ENCODE data around the gene LMNA. TPM values are rescaled to one million over a fixed set of nuclear protein-coding genes. Genes with fewer than 3 reads are reported as not detected.

Gene LMNA
- total RNA-seq, 1 experiment from 2014 or later = 314 TPM

DNA sequence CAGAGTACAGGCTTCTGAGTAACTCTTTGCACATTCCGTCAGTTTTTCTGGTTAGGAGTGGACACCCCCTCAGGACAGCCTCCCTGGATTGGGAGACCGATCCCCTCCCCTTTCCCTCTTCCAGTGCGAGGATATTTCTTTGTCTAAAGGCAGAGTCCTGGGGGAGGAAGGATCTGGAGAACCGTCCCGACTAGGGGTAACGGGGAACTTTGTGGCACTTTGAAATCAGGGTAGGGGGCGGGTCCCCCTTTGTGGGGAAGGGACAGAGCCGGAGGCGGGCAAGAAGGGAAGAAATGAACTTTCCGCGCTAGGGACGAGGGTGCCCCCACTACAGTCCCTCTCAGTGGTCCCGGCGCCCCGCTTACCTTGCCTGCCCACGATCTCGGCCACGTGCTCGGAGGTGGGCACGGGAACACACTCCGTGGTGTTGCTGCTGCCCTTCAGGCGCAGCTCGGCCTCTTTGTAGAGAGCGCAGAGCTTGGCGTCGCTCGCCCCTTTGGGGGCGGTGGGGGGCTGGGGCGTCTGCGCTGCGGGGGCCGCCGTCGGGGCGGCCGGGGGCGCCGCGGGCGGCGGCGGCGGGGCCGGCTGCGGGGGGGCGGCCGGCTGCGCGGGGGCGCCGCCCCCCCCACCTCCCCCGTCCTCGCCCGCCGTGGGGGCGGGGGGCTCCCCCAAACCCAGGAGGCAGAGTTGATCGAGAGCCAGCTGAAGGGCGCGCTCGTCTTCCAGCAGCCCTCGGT, 33.2 kb upstream of the LMNA start:
- in situ Hi-C loops (cut with HindIII; ENCODE audit: low sequenced_read_pairs) = no loop called here

DNA sequence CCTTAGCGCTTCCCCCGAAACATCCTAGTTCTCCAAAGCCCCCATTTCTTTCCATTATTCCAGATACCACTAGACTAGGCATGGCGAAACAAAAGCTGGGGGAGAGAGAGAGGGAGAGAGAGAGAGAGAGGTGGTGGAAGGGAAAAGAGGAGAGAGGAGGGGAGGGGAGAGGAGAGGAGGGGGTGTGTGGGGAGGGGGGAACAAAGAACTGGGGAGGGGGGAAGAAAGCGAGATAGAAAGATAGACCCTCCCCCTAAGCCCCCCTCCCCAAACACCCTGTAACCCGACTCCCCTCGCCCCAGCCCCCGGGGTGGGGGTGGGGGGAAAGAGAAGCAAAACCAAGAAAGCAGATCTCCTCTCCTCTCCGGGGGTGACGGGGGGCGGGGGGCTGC, 32.6 kb upstream of the LMNA start:
- no peak for DNase-seq (ENCODE audit: low spot score)
- in situ Hi-C loops (cut with HindIII; ENCODE audit: low sequenced_read_pairs) = no loop called here

More for the DNA sequence above, 33.2 kb upstream of the LMNA start:
- no peak for DNase-seq (ENCODE audit: low spot score)

- peak; percentile 82 for DNase-seq (ENCODE audit: low spot score)
- in situ Hi-C loops (cut with HindIII; ENCODE audit: low sequenced_read_pairs) = no loop called here
These were observed 32.0 kb upstream of the LMNA start, which contains the start of gene MEX3A for GRCh38 chr1:156082309-156083091. Gene MEX3A (minus strand): TSS chr1:156082465. CDS start chr1:156081998, 467 bp downstream.

GRCh38 chr1:156083800-156084790, 30.4 kb upstream of the LMNA start:
- no peak for DNase-seq (ENCODE audit: low spot score)
- in situ Hi-C loops (cut with HindIII; ENCODE audit: low sequenced_read_pairs) = no loop called here

- in situ Hi-C loops (cut with HindIII; ENCODE audit: low sequenced_read_pairs) = no loop called here
- no peak for DNase-seq (ENCODE audit: low spot score)
These were observed 28.3 kb upstream of the LMNA start for GRCh38 chr1:156086256-156086662.

- no peak for DNase-seq (ENCODE audit: low spot score)
- in situ Hi-C loops (cut with HindIII; ENCODE audit: low sequenced_read_pairs) = no loop called here
These were observed 24.8 kb upstream of the LMNA start for GRCh38 chr1:156089704-156090103.

DNA sequence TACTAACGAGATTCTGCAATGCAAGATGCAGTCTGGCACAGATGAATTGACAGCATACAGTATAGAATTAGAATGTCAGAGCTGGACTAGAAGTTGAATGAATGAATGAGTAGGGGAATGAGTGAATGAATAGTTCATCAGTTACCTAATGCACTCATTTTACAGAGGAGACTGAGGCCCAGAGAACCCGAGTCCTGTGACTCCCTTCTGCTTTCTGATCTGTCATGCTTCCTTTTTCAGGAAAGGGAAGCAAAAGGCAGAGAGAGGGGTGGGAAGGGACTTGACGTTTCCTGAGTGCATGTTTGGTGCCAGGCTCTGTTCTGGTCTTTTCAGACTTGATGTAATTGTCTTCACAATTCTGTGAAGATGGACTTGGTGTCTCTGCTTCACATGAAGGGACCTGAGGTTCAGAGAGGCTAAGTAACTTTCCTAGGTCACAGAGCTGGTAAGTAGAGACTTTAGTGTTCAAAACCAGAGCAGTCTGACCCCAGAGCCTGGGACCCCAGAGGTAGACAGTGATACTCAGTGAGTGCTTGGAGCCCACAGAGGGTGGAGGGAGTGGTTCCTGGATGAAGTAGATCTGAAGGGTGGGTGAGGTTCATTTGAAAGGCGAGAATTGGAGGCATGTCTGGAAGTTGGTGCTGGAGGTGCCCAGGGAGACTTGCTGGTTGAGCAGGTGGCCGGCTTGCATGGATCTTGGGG, 24.2 kb upstream of the LMNA start:
- in situ Hi-C loops (cut with HindIII; ENCODE audit: low sequenced_read_pairs) = no loop called here
- no peak for DNase-seq (ENCODE audit: low spot score)

- in situ Hi-C loops (cut with HindIII; ENCODE audit: low sequenced_read_pairs) = no loop called here
- DNase-seq (ENCODE audit: low spot score) = peak; percentile 93
These were observed 23.7 kb upstream of the LMNA start for GRCh38 chr1:156090840-156091188.

DNA sequence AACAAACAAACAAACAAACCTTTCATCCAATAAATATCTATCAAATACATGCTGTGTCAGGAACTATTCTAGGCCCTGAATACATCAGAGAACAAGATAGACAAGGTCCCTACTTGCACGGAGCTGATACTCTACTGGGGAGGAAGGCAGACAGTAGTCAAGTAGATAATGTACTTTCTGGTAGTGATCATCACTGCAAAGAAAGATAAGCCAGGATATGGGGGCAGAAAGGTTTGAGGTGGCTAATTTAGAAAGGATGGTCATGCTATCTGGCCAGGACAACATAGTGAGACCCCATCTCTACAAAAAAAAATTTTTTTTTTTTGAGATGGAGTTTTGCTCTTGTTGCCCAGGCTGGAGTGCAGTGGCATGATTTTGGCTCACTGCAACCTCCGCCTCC, 22.9 kb upstream of the LMNA start:
- DNase-seq (ENCODE audit: low spot score) = no peak
- in situ Hi-C loops (cut with HindIII; ENCODE audit: low sequenced_read_pairs) = no loop called here

GRCh38 chr1:156095906-156096508, 18.5 kb upstream of the LMNA start:
- no peak for DNase-seq (ENCODE audit: low spot score)
- in situ Hi-C loops (cut with HindIII; ENCODE audit: low sequenced_read_pairs) = no loop called here

- peak; percentile 70 for DNase-seq (ENCODE audit: low spot score)
- in situ Hi-C loops (cut with HindIII; ENCODE audit: low sequenced_read_pairs) = no loop called here
These were observed 17.7 kb upstream of the LMNA start for GRCh38 chr1:156096640-156097391.

DNA sequence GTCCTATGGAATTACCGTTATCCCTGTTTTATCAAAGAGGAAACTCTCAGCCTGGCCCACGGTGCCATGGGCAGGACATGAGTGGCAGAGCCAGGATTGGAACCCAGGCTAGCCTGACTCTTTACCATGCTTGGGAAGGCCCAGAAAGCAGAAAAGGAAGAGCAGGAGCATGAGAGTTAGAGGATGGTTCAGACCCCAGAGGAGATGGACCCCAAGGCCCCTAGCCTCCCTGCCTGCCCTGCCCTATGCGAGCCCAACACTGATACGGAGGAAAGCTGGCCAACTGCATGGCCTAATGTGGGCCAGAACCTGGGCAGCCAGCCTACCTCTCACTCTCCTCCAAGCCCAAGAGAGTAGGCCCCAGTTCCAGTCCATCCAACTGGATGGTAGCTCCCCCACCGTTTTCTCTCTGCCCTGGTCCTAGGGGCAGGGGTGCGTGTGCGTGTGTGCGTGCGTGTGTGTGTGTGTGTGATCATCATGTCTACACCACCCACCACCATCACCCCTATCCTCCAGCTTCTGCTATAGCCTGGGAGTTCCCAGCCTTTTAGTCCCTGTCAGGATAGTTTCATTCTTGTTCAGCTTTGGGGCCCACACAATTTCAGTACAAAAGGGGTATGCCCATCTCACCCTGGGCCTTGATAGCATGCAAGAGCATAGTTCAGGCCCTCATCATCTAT, 16.9 kb upstream of the LMNA start:
- DNase-seq (ENCODE audit: low spot score) = no peak
- in situ Hi-C loops (cut with HindIII; ENCODE audit: low sequenced_read_pairs) = no loop called here

DNA sequence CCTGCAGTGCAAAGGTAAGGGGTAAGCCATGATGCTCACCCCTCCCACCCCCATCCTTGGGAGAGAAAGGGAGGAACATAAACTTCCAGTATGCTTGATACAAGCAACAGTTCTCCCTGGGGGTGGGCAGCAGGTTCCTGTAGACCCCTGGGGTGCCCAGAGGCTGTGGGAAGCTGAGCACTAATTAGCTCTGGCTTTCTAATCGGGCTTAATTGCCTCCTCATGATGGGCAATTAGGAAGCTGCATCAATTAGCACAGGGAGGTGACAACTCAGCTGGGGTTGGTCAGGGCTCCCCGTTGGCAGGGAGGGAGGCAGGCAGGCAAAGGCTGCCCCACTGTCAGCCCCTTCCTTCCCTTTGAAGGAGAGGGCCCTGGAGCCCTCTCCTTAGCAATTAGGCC, 15.7 kb upstream of the LMNA start:
- in situ Hi-C loops (cut with HindIII; ENCODE audit: low sequenced_read_pairs) = no loop called here
- no peak for DNase-seq (ENCODE audit: low spot score)

GRCh38 chr1:156099282-156099681, 15.2 kb upstream of the LMNA start:
- DNase-seq (ENCODE audit: low spot score) = no peak
- in situ Hi-C loops (cut with HindIII; ENCODE audit: low sequenced_read_pairs) = no loop called here

DNA sequence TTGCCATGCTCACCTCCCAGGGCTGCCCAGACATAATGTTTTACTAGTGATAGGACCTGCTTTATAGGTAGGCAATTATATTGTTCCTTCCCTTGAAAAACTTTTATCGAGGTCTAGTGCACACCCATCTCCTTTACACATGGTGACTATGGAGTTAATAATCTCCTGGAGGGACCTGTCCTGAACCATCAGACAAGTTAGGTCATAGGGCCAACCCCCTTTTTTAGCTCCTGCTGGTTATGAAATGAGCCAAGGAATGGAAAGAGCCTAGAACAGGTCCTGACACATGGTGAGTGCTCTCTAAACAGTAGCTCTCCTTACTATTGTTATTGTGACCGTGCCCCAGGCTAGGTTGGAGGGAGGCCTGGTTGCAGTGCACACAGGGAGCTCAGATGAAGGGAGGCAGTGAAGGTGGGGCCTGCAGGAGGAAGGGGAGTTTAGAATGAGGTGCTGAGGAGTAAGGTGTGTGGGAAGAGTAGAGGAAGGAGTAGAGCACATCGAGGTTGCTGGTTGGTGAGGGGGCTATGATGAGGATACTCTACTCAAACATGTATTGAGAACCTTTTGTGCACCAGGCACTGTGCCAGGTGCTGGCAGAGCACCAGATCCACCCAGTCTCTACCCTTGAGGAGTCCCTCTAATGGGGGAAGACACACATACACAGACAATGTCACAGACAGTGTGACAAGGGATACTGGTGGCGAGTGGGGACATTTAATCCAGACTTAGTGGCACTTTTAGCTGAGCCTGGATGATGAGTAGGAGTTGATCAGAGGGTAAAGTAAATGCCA, 14.1 kb upstream of the LMNA start:
- no peak for DNase-seq (ENCODE audit: low spot score)
- in situ Hi-C loops (cut with HindIII; ENCODE audit: low sequenced_read_pairs) = no loop called here

DNA sequence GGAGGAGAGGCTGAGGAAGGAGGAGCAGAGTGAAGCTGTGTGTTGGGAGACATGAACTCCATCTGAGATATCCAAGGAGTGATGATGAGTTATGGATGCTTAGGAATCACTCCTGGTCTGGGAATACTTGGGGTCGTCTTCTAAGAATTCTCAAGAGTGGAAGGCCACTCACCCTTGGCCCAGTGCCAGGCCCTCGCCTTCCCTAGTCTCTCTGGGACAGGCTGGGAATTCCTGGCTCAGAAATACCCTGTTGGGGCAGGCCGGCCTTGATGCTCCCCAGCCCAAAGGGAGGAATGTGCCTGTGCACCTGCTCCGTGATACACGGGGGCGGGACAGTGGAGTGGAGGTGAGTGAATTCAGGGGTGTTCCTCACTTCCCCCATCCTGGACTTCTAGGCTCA, 12.6 kb upstream of the LMNA start:
- no peak for DNase-seq (ENCODE audit: low spot score)
- in situ Hi-C loops (cut with HindIII; ENCODE audit: low sequenced_read_pairs) = no loop called here

Data from G401 (cell line).